Pancreas (tissue), 10 donors: ENCODE measurements around the gene CCL25. TPM values are rescaled to one million over a fixed set of nuclear protein-coding genes. Genes with fewer than 3 reads are reported as not detected.

Experiments
- ATAC-seq, 4 donors: fragments of 200-7000 bp; cut with Tn5 transposase; one replicate each; pipeline versions ENCODE4 v1.8.0 to v1.9.1; 2020; ENCODE audit warnings: mild to moderate bottlenecking in 4 of 4, moderate library complexity in 4 of 4
- DNase-seq, 6 donors: peaks; one replicate each; pipeline ENCODE4 v3.0.0-alpha.2; 2020
- FAIRE-seq: peaks from 2 replicates; lab custom pipeline; 2012; peaks lifted over from hg19 to GRCh38; lab: Jason Lieb, UNC
- H3K27ac ChIP-seq, 4 donors: fragments of 200-600 bp; sonication (generic); 1 replicate in 3 of 4; 2 replicates in 1 of 4; pipeline versions ENCODE4 v1.5.0 to v1.8.0; 2020
- H3K27me3 ChIP-seq, 4 donors: fragments of 200-600 bp; one replicate each; pipeline ENCODE4 v1.8.0; 2021
- H3K36me3 ChIP-seq, 3 donors: fragments of 200-600 bp; sonication (generic) in 1 of 3; one replicate each; pipeline versions ENCODE4 v1.5.0 to v1.8.0; 2020 to 2021
- H3K4me1 ChIP-seq, 3 donors: fragments of 200-600 bp; one replicate each; pipeline ENCODE4 v1.8.0; 2021
- H3K4me3 ChIP-seq, 4 donors: fragments of 200-600 bp; sonication (generic) in 2 of 4; one replicate each; pipeline versions ENCODE4 v1.5.0 to v1.8.0; 2020 to 2021
- H3K9me3 ChIP-seq, 4 donors: fragments of 200-600 bp; one replicate each; pipeline ENCODE4 v1.8.0; 2021
- WGBS, 2 donors: extraction: QIAGEN DNeasy Blood & Tissue Kit; methylation state at CpG; one replicate each; pipeline ENCODE4 v1.1.7; 2013; 5-methylcytosine and 5-hydroxymethylcytosine counted together
- intact Hi-C, 3 donors: fragments of 100-400 bp; cut with DNase I; formaldehyde crosslinking; loops; one replicate each; pipeline versions ENCODE4 v1.11.1 to v1.14.2; 2022
- polyA plus RNA-seq, 2 donors: library from polyadenylated mRNA; stranded (reverse); fragments of 200-250 nt; gene quantifications; one replicate each; pipeline ENCODE4 v1.2.3, GENCODE V29; 2013
- total RNA-seq, 6 donors: library from RNA; stranded (reverse); fragmentation: NEBNext Ultra II Directional in 4 of 6; extraction: Animal tissue kit (Norgen Biotek cat#: 25700) in 4 of 6; gene quantifications; one replicate each; pipeline versions ENCODE4 v1.2.1 to v1.2.4, GENCODE V29; 2021 to 2023
- TF ChIP-seq, protein P1 (sequence below), 4 donors: fragments of 200-600 bp; sonication (generic) in 3 of 4; IDR thresholded peaks; one replicate each; pipeline versions ENCODE4 v1.5.0 to v1.8.0; 2021; ENCODE audit warnings: antibody characterized with exemption in 4 of 4
- donor health status: healthy with polysubstance abuse.
- donor health status: DM: no; HTN: no; CAD: no; lungs with moderate emphysema.
- donor health status: DM: no; HTN: no; CAD: no.
- donor health status: control.
- donor health status: control.
- donor health status: Bipolar disorder and iron deficiency.
- donor health status: DM: yes; HTN: yes; CAD: no.
- donor health status: DM: no; HTN: no; CAD: no.
- donor health status: DM: no; HTN: no; CAD: no.
- donor health status: DM: yes; HTN: yes; CAD: no.

CCL25 gene
- total and polyA plus RNA-seq, 8 donors: 0.19 TPM; not detected in 7

- no peaks in the 10 kb centered on the region for H3K36me3 ChIP-seq
- WGBS, 2 donors: 63 to 68% methylated on average over 7 of the region's 7 CpGs
- ATAC-seq (no peak), DNase-seq (no peak), FAIRE-seq (no peak)
- no peaks in the 10 kb centered on the region for H3K9me3 ChIP-seq
- no peaks in the 10 kb centered on the region for H3K27me3 ChIP-seq
- TF ChIP-seq, protein P1, sequence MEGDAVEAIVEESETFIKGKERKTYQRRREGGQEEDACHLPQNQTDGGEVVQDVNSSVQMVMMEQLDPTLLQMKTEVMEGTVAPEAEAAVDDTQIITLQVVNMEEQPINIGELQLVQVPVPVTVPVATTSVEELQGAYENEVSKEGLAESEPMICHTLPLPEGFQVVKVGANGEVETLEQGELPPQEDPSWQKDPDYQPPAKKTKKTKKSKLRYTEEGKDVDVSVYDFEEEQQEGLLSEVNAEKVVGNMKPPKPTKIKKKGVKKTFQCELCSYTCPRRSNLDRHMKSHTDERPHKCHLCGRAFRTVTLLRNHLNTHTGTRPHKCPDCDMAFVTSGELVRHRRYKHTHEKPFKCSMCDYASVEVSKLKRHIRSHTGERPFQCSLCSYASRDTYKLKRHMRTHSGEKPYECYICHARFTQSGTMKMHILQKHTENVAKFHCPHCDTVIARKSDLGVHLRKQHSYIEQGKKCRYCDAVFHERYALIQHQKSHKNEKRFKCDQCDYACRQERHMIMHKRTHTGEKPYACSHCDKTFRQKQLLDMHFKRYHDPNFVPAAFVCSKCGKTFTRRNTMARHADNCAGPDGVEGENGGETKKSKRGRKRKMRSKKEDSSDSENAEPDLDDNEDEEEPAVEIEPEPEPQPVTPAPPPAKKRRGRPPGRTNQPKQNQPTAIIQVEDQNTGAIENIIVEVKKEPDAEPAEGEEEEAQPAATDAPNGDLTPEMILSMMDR (IDR thresholded peaks at IDR 0.05): no peak
- no peak overlapping the region for H3K27ac ChIP-seq
- no peak overlapping the region for H3K4me3 ChIP-seq
- H3K4me1 ChIP-seq: no peaks in the 10 kb centered on the region
- intact Hi-C loops: no loop called here
Observed at GRCh38 chr19:8036434-8037099, 16.0 kb upstream of the CCL25 start.

GRCh38 chr19:8038815-8039214, 13.7 kb upstream of the CCL25 start:
- TF ChIP-seq, protein P1 (IDR thresholded peaks at IDR 0.05): no peak
- H3K4me1 ChIP-seq: no peaks in the 10 kb centered on the region
- WGBS, 2 donors: 77 to 78% methylated on average over 6 of the region's 6 CpGs
- DNase-seq (no peak), FAIRE-seq (no peak), ATAC-seq (no peak)
- intact Hi-C loops: no loop called here
- no peaks in the 10 kb centered on the region for H3K36me3 ChIP-seq
- no peaks in the 10 kb centered on the region for H3K9me3 ChIP-seq
- no peak overlapping the region for H3K4me3 ChIP-seq
- H3K27me3 ChIP-seq: no peaks in the 10 kb centered on the region
- no peak overlapping the region for H3K27ac ChIP-seq

DNA sequence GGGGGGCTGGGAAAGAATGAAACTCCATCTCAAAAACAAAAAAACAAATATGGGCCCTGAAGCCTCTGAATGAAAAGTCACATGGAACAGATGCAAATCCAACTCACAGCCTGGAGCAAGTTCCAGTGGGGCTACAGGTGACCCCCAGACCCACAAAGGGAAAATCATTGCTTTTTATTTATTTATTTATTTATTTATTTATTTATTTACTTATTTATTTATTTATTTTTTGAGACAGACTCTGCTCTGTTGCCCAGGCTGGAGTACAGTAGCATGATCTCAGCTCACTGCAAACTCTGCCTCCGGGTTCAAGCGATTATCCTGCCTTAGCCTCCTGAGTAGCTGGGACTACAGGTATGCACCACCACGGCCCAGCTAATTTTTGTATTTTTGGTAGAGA, 13.3 kb upstream of the CCL25 start:
- 98 to 99% methylated on average over 3 of the region's 3 CpGs for WGBS, 2 donors
- ATAC-seq (no peak), DNase-seq (no peak), FAIRE-seq (no peak)
- Histone ChIP-seq H3K36me3 (no peaks in the 10 kb centered on the region), H3K9me3 (no peaks in the 10 kb centered on the region), H3K4me3 (no peak overlapping the region), H3K27ac (no peak overlapping the region), H3K4me1 (no peaks in the 10 kb centered on the region), H3K27me3 (no peaks in the 10 kb centered on the region)
- intact Hi-C loops: no loop called here
- TF ChIP-seq, protein P1 (IDR thresholded peaks at IDR 0.05): no peak

- 69 to 74% methylated on average over 7 of the region's 7 CpGs for WGBS, 2 donors
- FAIRE-seq (no peak), ATAC-seq (no peak), DNase-seq (no peak)
- TF ChIP-seq, protein P1 (IDR thresholded peaks at IDR 0.05): no peak
- H3K36me3 ChIP-seq: no peaks in the 10 kb centered on the region
- H3K4me3 ChIP-seq: no peak overlapping the region
- H3K27ac ChIP-seq: no peak overlapping the region
- H3K4me1 ChIP-seq: no peaks in the 10 kb centered on the region
- no peaks in the 10 kb centered on the region for H3K27me3 ChIP-seq
- intact Hi-C loops: no loop called here
- H3K9me3 ChIP-seq: no peaks in the 10 kb centered on the region
Observed at GRCh38 chr19:8041531-8041931, 11.0 kb upstream of the CCL25 start.

DNA sequence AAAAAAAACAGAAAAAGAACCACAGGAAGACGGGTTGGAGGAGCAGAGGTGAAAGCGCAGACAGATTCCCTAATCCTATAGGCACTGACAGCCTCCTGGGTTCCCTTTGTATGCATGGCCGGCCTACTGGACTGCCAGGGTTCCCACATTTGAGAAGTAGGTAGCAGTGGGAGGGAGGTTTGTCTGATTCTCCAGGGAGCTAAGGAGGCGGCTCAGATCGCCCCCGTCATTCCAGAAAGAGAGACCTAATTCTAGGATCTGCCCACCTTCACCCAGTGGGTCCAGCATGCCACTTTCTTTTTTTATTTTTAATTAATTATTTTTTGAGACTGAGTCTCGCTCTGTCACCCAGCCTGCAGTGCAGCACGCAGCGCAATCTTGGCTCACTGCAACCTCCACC, 9.7 kb upstream of the CCL25 start:
- Histone ChIP-seq H3K27ac (no peak overlapping the region), H3K4me3 (no peak overlapping the region), H3K9me3 (no peaks in the 10 kb centered on the region), H3K36me3 (no peaks in the 10 kb centered on the region), H3K27me3 (no peaks in the 10 kb centered on the region), H3K4me1 (no peaks in the 10 kb centered on the region)
- TF ChIP-seq, protein P1 (IDR thresholded peaks at IDR 0.05): no peak
- ATAC-seq (no peak), FAIRE-seq (no peak), DNase-seq (no peak)
- 84 to 90% methylated on average over 9 of the region's 9 CpGs for WGBS, 2 donors
- intact Hi-C loops: no loop called here
